Stimulated activated CD8-positive, alpha-beta memory T cell treated with anti-CD3 and anti-CD28 coated beads, Interleukin-12 subunit alpha, Interleukin-12 subunit beta, amount 100 ng/mL, for 24 hours (primary cell): ENCODE measurements around the gene LDLRAD3.

Experiments
- DNase-seq: peaks from one replicate; pipeline ENCODE4 v3.0.0-alpha.2; 2020; ENCODE audit errors: extremely low read depth

The LDLRAD3 gene

GRCh38 chr11:35927104-35927503 lies 16.8 kb upstream of the LDLRAD3 start:
- DNase-seq, result no peak

- DNase-seq, result no peak
Observed at GRCh38 chr11:35927682-35928081, 16.2 kb upstream of the LDLRAD3 start.

DNA sequence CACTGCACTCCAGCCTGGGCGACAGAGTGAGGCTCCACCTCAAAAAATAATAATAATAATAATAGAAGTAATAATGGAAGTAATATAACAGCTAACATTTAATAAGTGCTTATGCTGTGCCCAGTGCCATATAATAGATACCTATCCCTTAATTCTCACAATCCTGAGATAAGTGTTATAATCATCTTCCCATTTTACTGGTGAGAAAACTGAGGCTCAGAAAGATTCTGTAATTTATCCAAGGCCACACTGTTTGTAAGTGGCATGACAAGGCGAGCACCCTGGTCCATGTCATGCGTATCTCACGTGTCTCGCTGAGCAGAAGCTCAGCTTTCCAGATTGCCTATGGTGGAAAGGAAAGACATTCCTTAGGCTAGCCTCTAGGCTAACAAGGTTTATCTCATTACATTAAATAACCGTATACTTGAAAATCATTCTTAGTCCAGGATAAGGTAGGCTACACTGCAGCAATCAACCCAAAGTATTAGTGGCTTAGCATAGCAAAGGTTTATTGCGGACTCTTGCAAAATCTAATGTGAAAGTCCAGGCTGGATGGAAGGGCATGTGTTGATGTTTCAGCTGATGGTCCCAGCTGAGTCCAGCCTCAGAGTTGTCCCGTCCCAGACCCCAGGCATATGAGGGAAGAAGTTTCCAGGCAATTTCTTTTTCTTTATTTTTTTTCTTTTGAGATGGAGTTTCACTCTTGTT lies 15.0 kb upstream of the LDLRAD3 start:
- DNase-seq, result no peak

- DNase-seq, result no peak
Observed at GRCh38 chr11:35930466-35930865, 13.4 kb upstream of the LDLRAD3 start.

GRCh38 chr11:35932121-35932520 lies 11.7 kb upstream of the LDLRAD3 start:
- no peak for DNase-seq

GRCh38 chr11:35932681-35933319 lies 11.1 kb upstream of the LDLRAD3 start:
- DNase-seq, result no peak

DNA sequence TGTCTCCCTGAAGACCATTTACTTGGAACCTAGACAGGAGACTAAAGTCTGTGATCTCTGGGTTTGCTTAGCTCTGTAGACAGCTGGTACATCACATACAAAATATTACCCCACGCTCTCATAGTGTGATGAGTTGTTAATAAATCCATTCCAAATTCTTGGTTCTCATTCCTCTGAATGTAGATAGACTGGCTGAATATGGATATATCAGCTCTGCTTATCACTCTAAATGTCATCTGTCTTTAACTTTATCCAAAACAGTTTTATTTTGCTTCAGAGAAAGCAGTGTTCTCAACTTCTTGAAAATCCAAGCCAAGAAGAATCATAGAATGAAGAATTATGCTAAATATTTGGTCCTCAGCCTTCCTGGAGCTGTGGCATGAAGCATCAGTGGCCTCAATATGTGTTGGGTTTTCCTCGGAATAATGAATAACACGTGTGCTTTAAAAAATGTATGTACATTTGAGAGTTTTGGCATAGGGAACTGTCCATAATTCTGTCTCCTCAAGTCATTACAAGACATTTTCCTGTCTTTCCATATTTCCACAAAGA lies 10.5 kb upstream of the LDLRAD3 start:
- DNase-seq, result no peak

GRCh38 chr11:35934271-35934670 lies 9.6 kb upstream of the LDLRAD3 start:
- DNase-seq, result no peak

DNA sequence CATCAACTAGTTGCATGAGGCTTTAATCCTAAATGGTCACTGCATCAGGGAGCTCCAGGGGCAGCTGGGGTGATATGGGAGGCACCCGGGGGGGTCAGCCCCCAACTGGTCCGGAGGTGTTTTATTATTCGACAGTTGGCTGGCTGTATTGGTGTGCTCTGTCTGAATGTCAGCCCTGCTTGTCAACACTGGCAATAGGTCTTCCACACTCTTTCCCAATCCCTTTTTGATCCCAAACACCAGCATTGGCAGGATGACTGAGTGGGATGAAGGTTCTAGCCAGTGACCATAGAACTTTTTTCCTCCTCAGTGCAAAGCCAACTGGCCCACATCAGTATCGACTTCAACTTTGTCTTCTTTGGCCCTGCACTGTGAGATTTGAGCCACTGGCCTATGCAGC lies 8.9 kb upstream of the LDLRAD3 start:
- DNase-seq, result no peak

DNA sequence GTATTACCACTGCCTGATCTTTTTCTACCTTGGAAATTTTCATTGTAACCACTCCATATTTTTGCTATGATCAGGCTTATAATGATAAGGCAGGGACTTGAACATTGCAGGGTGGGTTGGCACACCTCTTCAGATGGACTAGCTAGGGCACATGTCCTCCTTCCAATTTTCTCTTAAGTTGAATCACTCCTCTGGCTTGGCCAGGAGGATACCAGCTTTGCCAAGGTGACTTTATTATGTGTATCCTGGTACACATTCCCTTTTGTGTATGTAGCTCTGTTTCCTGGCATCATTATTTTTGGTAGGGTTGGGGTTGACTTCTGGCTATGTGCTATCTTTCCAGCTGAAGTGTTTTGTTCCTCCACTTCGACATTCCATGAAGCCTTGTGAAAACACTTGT lies 8.5 kb upstream of the LDLRAD3 start:
- no peak for DNase-seq

DNA sequence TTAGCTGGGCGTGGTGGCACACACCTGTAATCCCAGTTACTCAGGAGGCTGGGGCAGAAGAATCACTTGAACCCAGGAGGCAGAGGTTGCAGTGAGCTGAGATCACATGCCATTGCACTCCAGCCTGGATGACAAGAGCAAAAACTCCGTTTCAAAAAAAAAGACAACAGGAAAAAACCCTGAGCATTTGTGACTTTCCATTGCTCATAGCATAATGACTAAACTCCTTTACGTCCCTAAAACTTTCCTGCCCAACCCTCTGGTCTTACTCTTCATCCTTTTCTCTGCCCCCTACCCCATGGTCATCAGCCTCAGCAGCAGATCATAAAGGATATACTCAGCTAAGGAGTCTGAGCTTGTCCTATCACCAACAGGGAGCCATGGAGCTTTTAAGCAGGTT lies 6.8 kb upstream of the LDLRAD3 start:
- DNase-seq, result no peak

DNA sequence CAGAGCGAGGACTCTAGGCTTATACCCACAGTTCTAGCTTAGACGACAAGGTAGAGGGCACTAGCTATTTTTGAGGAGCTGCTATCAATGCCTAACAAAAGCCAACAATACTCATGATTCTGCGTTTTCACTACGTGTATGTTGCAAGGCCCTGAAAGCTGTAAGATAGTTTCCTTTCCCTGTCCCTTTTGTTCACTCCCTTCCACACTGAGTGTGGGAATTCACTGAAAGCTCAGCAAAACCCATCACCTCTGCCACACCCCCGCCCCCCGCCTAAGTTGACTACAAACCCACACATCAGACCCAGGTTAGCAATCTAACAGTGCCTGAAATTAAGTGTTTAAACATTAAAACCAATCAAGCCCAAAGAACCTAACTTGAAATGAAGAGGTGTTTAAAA lies 6.2 kb upstream of the LDLRAD3 start:
- no peak for DNase-seq

DNA sequence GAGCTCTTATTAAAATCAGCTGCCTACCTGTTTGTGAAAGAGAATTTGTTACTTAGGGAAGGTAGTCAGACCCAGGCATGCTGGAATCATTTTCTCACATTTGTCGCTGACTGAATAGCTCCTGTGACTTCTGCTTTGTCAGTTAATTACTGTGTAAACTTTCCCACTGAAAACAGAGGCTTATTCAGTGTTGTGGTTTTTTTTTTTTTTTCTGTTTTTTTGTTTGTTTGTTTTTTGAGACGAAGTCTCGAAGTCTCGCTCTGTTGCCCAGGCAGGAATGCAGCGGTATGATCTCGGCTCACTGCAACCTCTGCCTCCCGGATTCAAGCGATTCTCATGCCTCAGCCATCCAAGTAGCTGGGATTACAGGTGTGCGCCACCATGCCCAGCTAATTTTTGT lies 5.6 kb upstream of the LDLRAD3 start:
- no peak for DNase-seq

DNA sequence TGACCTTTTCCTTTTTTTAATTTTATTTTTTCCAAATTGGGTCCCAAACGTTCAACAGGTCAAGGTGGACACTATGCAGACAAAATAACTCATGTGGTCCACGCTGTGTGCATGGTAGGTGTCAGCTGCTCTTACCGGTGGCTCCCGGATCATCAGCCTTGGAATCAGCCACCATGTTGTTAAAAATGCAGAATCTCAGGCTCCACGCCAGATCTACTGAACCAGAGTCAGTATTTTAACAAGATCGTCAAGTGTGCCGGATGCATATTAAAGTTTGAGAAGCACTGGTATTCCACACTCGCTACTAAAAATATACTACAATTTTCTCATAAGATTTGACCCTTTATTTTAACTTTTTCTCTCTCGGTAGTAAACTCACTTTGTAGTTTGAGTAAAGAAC lies 553 bp upstream of the LDLRAD3 start:
- no peak for DNase-seq

GRCh38 chr11:35944503-35945136 lies 758 bp downstream of the LDLRAD3 start:
- DNase-seq, result no peak

DNA sequence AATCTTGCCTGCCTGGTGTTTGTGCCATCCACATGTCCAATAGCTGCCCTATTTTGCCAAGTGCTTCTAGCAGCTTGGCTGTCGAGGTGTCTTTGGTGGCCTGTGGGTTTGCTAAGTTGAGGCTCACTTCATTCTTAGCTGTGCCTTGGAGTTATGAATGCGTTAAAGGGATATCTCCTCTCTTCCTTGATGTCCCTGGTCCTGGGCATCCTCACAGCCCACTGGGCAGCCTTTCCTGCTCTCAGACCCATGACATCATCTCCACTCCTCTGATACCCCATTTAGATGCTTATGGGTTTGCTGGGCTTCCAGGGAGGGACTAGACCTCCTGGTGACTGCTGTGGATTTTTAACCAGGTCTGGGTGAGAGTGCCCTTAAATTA lies 1.3 kb downstream of the LDLRAD3 start:
- no peak for DNase-seq

DNA sequence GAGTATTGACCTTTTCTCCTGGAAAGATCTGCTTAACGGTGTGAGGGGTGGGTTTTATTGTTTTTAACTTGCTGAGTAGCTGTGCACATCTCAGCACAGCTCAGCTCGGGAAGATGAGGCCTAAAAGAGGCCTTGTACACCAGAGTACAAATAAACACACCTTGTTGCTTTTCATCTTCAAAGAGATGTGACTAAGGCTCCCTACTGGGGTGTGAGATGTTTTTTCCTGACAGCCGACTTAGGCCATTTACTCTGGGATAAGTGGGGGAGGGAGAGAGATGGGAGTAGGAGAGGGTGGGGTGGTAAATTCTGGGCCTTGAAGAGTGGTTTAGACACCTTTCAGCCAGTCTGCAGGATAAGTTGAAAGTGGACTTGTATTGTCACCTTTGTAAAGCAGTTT lies 2.9 kb downstream of the LDLRAD3 start:
- no peak for DNase-seq

DNA sequence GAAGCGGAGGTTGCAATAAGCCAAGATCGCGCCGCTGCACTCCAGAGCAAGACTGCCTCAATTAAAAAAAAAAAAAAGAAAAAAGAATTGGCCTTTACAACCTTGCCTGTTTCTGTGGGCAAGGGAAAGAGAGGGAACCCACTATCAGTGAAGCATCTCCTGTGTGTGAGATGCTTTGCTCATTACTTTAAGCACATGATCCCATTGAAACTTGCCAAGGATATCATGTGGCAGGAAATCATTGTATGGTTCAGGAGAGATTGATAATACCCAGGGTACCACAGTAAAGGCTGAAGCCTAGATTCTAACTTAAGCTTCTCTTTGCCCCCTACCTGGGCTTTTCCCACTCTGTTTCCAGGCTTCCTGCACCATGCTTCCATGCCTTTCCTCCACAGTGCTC lies 3.6 kb downstream of the LDLRAD3 start:
- no peak for DNase-seq

GRCh38 chr11:35949242-35949641 lies 5.4 kb downstream of the LDLRAD3 start:
- no peak for DNase-seq

GRCh38 chr11:35950082-35950481 lies 6.2 kb downstream of the LDLRAD3 start:
- no peak for DNase-seq

- DNase-seq, result no peak
Observed at GRCh38 chr11:35951680-35952079, 7.8 kb downstream of the LDLRAD3 start.

DNA sequence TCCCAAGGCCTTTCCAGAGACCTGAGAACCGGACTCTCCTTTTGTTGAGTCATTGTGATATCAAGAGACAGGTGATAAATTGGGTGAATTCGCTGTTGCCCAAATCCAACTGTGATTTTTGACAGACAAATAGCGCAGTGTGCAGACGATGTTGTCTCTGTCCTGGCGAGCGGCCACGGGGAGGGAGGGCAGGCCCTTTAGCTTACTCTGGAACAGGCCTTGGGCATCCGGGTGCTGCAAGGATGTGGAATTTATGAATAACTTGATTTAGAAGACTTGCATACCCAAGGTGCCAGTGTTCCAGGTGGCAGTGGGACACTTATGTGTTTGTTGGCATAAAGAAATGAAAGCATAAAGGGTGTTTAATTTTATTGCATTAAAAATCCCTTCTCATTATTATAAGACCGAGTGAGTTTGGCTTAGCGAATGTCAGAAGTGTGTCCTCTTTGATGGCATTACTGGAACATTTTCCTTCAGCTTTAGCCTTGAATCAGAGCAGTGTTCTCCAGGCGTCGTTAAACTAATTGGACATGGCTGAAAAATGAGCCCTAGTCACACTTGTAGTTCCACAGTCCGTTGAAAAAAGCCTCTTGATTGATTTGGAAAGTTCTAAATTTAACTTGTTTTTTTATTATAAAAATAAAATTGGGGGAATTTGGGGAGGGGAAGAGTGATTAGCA lies 9.4 kb downstream of the LDLRAD3 start:
- DNase-seq, result no peak

DNA sequence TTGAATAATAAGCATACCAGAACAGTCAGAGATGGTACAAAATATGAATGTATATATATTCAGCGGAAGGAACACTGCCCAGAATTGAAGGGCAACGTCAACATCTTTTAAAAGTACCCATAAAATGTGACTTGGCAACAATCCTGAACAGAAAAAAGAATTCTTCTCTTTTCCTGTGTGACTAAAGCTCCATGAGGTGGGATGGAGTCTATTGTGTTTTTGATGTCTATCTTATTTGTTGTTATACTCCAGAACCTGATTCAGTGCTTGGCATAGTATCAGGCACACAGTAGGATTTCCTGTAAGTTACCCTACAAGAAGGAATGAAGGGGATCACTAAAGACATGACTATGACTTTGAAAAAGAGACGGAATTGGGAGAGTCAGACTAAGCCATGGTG lies 10.3 kb downstream of the LDLRAD3 start:
- DNase-seq, result no peak
